Subcutaneous adipose tissue (tissue), 4 donors: ENCODE results near the gene ERMAP. TPM values are rescaled to one million over a fixed set of nuclear protein-coding genes. Genes with fewer than 3 reads are reported as not detected.

Source experiments
- total RNA-seq, 4 donors: library from RNA; depleted of rRNA; stranded (reverse); fragments of >200 nt; gene quantifications; one replicate each; pipeline ENCODE4 v1.1.0, GENCODE V29; 2016
- TF ChIP-seq, protein P1 (sequence below): fragments of 450-650 bp; IDR thresholded peaks from one replicate; pipeline ENCODE4 v1.5.1; 2016; ENCODE audit warnings: low read depth, mild to moderate bottlenecking, control low read depth, antibody characterized with exemption, moderate library complexity

The ERMAP gene
- total RNA-seq, 4 donors from 2014 or later: 17.3 to 20.0 (median 19.8) TPM

- TF ChIP-seq, protein P1, sequence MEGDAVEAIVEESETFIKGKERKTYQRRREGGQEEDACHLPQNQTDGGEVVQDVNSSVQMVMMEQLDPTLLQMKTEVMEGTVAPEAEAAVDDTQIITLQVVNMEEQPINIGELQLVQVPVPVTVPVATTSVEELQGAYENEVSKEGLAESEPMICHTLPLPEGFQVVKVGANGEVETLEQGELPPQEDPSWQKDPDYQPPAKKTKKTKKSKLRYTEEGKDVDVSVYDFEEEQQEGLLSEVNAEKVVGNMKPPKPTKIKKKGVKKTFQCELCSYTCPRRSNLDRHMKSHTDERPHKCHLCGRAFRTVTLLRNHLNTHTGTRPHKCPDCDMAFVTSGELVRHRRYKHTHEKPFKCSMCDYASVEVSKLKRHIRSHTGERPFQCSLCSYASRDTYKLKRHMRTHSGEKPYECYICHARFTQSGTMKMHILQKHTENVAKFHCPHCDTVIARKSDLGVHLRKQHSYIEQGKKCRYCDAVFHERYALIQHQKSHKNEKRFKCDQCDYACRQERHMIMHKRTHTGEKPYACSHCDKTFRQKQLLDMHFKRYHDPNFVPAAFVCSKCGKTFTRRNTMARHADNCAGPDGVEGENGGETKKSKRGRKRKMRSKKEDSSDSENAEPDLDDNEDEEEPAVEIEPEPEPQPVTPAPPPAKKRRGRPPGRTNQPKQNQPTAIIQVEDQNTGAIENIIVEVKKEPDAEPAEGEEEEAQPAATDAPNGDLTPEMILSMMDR: no peak
These were observed 28.9 kb downstream of the ERMAP start for GRCh38 chr1:42845866-42846256.

DNA sequence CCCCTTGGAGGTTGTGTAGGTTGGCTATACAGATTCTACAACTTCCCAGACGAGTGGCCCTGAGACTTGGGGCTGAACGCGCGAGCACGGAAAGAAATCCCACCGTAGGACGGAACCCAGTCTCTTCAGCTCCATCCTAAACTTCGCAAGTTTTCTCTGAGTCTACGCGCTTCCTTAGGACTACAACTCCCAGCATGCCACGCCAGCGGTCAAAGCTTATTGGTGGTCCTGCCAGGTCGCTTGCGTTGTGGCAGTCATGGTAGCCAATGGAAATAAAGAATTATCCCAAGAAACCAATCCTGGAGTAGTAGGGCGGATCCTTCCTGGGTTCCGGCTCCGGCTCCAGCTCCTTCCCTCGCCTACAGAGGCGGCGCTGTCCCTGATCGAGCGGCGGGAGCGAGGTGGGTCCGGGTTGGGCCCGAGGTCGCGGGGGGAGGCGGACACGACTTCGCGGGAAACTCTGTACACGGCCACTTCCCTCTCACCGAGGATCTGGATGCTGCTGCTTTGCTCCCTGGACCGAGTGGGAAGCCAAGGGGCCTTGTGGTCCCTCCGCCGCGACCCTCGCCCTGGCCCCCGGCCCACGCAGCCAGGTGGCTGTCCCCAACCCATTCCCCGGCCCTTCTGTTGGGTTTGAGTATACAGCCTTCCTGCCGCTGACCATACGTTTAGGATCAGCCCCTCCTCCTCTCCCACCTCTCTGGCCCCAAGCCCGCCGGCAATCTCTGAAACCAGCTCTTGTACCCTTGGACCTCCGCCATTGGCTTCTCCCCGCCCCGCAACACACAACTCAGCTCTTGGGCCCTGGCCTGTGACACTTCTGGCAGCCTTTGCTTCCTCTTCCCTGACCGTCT, 29.6 kb downstream of the ERMAP start, which contains the start of gene ZNF691:
TSS of gene ZNF691 (plus strand) at position 357 of the 854 bp plus-strand sequence. CDS start 3,046 bp downstream, outside the sequence.
- TF ChIP-seq, protein P1: no peak

DNA sequence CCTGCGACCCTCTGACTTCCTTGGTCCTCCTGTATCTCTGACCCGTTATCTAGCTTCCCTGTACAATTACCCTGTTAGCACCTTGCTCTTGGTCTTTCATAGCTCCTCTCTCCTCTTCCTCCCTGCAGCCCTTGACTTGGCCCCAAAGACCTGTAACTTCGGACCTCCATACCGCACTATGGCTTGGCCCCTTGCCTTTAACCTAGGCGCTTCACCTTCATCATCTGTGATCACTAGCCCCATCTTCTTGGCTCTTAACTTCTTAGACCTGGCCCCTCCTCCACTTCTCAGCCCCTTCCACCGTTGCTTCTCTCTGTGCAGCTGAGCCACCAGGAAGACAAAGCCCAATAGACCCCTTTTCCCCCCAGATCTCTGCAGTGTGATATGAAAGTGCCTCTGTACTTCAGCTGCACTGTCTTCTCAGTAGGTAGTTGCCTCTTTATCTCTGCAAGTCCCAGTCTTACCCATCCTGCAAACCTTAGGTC, 30.2 kb downstream of the ERMAP start:
- TF ChIP-seq, protein P1: no peak

- TF ChIP-seq, protein P1: no peak
These were observed 31.0 kb downstream of the ERMAP start for GRCh38 chr1:42847721-42848460.

GRCh38 chr1:42848823-42849537, 32.1 kb downstream of the ERMAP start:
- TF ChIP-seq, protein P1: no peak

- TF ChIP-seq, protein P1: no peak
These were observed 33.0 kb downstream of the ERMAP start for GRCh38 chr1:42849944-42850343.

DNA sequence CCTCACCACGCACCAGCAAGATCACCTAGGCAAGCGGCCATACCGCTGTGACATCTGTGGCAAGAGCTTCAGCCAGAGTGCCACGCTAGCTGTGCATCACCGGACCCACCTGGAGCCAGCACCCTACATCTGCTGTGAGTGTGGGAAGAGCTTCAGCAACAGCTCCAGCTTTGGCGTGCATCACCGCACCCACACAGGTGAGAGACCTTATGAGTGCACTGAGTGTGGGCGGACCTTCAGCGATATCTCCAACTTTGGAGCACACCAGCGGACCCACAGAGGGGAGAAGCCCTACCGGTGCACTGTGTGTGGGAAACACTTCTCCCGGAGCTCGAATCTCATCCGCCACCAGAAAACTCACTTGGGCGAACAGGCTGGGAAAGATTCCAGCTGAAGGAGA, 34.5 kb downstream of the ERMAP start:
- TF ChIP-seq, protein P1: no peak
